CD4-positive, alpha-beta T cell treated with Interferon gamma for 1 hour (primary cell): Measurements from ENCODE around the gene ZNF217.
"Not testable (repeated sequence)": the region's sequence is repeated elsewhere in the genome, so short reads cannot be mapped to it uniquely, and the experiment has no call there.

Source experiments
- DNase-seq: peaks from one replicate; pipeline ENCODE4 v3.0.0-alpha.2; 2020

The ZNF217 gene

DNA sequence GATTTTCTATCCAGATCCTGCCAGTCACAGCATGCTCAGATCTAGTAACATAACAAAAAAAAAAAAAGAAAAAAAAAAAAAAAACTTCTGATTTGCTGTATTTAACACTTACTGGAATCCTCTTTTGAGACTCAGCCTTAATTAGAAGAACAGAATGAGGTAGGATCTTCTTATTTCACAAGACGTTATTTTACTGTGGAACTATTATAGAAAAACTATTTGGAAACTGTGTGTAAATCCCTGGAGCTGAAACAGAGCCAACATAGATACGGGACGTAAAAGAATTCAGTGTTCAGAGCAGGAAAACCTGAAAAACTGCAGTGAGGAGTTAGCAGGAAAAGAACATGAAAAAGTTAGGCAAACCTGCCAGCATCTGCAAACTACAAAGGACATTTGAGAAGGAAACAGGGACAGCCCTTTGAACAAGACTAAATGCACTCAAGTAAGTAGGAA lies 3.4 kb upstream of the ZNF217 start:
- no peak for DNase-seq

DNA sequence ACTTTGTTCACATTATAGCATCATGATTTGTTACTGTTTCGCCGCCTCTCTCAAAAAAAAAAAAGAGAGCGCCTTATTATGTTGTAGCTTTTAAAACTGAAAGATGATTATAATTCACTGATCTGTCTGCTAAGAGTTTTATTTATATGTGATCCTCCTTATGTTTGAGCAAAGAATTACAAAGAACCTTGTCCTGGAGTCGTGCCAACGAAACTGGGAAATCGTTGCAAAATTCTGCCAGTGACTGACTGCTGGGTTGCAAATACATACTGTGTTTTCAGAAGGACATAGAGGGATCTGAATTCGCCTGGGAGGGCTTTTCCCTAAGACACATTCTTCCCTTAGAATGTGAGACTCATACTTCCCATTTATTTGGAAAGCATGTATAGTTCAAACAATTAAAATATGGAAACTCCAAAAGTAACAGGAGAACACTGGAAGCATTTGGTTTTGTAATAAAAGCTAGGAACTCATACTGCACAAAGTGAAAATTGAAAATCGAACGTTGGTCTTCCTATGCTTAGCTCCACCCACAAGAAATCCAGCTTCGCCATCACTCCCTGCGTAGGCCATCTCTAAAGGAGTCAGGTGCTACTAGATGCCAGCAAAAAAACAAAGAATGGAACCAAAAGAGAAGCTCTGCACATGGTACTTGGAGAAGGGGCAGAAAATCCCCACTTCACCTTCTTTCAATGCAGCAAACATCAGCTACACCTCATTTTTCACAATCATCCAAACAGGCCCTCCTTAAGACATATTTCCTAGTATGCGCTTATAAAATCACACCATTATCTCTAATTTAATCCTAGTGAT lies 2.8 kb upstream of the ZNF217 start:
- DNase-seq: not testable (repeated sequence)

DNA sequence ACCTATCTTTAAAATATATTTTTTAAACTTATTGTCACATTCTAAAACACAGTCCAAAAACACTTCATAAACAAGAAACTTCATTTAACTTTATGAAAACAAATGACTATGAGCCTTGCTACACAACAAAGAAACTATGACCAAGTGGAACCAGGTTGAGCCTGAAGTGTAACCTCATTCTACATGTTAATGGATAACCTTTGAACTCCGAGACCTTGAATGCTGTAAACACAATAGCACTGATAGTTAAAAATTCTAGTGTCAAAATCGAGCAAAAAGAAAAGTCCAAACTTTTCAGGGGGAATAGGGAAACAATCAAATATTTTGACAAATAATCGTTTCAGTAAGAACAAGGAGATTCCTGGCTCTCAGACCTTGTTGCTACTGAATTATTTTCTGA lies 2.1 kb upstream of the ZNF217 start:
- not testable (repeated sequence) for DNase-seq

DNA sequence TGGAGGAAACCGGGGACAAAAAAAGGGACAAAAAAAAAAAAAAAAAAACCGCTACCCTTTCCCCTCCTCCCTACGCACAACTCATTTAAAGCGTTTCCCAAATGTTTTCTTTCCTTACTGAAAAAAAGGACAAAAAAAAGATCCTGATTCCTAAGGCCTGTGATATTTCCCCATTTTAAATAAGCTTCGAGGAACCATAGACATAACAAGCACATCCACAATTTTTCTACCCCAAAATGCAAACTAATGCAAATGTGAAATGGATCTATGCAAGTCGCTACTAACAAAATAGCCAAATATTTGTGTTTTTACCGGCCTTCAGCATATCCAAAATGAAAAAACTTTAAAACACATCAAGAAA lies 1.4 kb upstream of the ZNF217 start:
- DNase-seq: no peak

DNA sequence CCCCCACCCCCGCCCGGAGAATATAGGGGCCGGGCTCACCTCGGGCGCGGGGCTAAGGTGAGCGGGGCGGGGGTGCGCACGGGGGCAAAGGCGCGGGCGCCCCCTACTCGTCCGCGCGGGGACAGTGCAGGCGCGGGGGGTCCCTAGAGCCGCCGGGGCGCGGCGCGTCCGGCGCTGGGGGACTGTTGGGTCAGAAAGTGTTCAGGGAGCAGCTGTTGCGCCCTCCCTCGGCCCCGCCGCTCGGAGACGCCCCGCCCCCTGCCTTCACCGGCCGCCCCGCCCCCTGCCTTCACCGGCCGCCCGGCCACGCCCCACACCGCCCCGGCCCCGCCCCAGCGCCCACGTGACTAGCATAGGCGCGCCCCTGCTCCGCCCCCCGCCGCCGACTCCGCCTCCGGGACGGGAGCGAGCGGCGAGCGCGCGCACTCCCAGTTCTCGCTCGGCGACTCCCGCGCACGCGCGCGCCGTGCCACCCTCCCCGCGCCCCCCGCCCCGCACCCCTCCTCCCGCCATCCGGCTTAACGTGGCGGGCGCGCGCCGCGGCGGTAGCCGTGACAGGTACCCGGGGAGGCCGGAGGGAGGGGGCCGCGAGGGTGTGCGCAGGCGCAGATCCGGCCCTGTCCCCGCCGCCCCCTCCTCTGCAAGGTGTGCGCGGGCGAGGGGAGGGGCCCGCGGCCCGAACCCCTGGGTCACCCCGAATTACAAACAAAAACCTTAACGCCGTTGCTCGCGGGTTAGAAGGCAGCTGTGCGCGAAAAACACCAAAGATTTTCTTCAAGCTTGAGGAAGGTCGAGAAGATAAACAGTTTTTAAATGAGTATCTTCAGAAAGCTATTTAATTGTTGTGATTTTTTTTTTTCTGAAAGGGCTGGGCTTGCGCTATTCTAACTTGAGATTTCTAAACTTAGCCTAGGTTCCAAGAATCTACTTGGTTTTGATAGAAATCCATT lies 704 bp upstream of the ZNF217 start:
- DNase-seq: peak; percentile 94

DNA sequence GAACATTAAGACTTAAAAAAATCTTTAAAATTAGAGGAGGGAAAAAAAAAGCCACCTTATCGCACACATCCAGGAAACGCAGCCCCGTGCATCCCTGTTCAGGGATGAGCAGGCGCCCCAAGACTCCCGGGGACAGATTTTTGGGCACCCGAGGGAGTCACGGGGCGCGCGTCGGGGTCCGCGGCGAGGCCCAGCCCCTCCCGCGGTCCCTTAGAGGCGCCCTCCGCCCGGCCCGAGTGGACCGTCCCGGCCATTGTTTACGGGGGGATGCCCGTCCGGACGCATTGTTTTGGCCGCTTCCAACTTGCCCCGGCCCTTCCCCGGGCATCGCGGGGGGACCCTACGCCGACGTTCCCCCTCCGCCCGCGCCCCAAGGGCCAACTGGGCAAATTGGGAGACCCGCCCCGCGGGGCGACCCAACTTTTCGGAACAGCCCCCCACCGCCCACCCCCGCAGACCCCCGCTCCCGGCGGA lies 610 bp downstream of the ZNF217 start:
- DNase-seq: peak; percentile 24

DNA sequence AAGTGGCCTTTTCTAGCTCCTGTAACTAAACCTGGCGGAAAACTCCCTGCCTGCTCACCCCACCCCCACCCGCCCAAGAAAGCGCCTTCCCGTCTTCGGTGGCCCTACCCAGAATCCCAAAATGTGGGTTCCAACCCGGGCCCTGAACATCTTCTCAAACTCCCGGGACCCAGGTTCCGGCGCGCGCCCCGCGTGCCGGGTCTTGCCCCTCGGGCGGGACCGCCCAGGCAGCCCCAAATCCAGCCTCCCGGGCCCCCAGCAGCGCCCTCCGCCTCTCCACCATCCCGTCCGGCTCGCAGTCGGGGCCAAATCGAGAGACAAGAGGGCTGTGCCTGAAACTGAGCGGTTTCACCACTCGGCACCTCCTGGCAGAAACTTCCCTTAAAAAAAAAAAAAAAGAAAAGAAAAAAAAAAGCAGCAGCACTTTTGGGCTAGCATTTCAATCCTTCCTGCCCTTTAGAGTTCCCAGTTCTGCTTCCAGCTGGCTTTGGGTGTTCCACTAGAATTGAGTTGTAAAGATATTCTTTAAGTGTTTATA lies 1.1 kb downstream of the ZNF217 start:
- peak; percentile 69 for DNase-seq

DNA sequence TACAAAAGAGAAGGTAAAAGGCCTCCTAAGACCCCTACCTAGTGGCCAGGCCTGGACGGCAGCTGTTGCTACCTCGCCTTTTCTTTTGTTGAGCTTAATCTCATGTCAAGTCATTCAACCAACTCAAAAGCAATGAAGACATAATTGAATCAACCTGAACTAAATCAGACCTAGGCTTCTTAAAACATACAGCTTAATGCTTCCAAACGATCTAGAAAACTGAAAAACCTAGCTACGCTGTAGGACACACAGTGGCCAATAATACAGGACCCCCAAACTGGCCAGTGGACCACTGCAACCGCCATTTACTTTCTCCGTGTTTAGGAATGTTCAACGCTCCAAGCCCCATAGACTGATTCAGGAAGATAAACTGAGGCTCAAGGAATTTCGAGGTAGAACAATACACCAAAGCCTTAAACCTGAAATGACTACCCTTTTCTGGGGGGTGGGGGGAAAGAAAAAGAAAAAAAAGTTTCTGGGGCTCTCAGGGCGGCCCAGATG lies 1.6 kb downstream of the ZNF217 start:
- DNase-seq: not testable (repeated sequence)

DNA sequence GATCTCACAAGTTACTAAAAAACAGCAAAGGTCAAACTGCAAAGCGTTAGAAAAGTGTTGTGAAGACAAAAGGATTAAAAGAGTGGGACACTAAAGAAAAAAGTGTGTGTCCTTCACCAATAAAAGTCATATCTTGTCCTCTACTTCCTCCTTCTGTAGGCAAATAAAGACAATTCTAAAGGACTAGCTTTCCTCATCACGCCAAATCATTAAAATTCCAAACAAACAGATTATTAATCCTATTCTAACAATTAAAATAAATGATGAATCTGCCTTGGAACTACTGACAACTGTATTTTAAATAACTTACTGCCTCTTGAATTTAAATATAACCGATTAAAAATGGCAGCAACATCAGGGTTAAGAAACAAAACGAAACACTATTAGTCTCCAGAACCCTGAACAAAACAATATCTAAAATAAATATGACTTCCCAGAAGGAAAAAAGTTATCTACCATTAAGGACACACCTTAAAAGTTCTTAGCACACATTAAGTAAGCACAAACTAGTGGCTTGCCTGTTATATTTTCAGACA lies 2.4 kb downstream of the ZNF217 start:
- DNase-seq: not testable (repeated sequence)

DNA sequence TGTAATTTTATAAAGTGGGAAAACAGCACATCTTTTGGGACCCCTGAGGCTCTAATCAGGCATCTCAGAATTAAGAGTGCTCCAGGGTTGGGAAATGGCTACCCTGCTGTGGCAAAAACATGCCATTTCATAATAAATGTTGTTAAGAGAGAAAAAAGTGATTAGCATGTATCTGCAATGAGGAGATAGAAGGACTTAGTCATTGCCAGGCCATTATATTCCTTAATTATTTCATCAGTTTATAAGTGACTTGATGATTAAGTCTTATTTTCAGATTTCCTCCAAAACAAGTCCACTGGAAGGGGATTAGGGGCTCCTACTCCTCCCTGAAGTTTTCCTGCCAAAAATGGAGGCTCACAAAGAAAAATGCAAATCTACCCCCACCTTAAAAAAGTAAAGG lies 3.0 kb downstream of the ZNF217 start:
- DNase-seq: not testable (repeated sequence)

DNA sequence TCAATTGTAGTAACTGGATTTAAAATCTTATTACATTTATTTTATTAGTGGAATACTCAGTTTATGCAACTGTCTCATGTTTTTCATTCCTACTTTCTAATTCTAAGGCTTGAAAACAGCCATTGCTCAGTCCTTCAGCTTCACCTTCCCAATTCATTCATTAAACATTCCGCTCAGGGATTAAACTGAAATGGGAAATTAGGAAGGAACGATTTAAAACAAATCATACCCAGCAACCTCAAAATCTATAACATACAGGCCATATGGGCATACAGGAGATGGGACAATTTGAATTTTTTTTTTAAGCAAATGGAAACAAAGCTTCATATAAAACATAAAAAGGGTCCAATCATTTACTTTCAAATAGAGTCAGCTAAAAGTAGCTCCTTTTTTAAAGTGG lies 3.5 kb downstream of the ZNF217 start:
- not testable (repeated sequence) for DNase-seq

DNA sequence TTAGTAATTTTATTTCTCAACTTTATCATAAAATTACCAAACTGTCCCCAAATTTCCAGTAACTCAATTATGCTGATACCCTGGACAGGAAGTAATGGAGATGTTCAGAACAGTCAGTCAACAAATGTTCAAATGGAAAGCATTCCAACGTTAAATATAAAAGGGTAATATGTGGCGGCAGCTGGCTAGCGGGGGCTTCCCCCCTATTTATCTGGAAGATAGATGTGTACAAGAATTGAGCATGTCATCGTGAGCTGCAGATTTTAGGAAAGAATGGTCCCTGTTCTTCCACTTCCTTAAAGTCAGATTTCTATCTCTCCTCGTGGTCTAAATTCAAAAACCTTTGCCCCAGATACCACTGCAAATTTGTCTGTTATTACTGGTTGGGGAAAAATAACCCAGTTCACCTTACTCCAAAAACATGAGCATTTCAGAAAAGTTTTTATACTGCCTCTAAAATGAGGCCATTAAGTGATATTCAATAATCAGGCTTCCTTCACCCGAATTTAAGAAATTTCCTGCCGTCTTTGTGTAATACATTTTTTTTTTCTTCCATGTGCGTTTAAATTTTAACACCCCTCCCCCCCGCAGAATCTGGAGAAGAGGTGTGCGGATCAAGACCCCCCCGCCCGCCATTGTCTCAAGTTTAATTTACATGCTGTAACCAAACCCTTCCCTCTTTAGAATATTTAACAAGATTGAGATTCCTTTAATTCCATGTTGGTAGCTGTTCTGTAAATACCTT lies 4.1 kb downstream of the ZNF217 start:
- DNase-seq: not testable (repeated sequence)

DNA sequence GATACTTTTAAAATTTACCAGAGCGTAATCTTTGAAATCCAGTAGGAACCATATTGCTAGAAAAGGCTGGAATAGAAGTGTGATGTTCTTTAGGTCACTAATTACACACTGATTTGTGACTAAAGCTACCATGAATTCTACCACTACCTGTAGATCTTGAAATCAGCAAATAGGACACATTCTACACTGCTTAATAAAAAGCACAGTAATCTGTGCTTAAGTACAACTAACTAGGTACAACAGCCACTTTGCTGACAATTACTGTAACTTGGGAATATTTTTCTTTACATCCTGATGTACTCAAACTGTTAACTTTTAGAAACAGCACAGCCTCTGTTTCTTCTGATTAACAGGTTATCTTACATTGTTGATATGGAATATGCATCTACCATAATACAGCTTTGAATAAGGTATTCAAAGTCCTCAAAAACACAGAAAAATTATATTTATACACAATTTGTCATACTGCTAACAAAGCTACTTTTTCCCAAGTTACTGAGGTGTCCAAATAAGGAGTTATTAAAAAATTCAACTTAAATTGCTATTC lies 6.4 kb downstream of the ZNF217 start:
- not testable (repeated sequence) for DNase-seq

DNA sequence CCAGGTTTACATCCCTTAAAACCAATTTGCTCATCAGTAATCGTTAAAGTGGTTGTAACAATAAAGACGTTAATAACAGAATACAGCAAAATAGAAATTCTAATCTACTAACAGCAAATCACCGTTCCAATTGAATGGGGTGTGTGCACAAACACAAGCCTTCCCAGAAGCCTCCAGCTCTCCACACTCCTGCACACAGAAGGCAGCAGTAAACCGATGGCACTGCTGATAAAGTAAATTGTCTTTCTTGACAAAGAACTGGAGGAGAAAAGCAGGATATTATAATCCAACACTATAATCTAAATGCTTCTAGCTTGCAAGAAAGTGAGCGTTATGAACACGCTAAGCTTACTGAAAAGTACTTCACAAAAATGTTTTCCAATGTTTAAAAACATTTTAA lies 7.0 kb downstream of the ZNF217 start:
- DNase-seq: no peak

DNA sequence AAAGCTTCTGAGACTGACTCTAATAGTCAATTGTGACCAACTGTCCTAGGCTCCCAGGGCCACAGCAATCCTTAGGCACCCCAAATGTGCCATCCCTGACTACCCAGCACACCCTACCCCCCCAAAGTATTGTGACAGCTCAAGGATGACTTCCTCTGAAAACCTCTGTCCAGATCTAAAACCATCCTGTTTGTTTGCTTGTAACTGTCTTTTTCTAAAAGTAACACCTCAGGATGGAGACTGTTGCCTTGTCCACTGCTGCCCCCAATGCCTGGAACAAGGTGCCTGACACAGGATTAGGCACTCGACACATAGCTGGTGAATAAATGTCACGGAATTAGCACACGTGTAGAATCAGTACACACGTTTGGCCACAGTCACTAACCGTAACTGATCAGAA lies 7.7 kb downstream of the ZNF217 start:
- not testable (repeated sequence) for DNase-seq

DNA sequence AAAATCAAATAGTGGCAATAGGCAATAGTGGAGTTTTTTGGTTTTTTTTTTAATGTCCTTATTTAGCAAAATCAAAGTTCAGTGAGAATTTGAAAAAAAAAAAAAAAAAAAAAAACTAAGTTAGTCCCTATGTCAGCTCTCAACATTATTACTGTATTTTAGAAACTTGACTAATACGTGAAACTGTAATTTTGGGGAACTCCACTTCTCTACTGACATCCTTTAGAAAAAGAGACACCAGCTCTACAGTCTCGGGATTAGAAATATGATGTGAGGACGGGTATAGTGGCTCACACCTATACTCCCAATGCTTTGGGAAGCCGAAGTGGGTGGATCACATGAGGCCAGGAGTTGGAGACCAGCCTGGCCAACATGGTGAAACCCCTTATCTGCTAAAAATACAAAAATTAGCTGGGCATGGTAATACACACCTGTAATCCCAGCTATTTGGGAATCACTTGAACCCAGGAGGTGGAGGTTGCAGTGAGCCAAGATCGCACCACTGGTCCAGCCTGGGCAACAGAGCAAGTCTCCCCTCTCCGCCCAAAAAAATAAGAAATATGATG lies 8.6 kb downstream of the ZNF217 start:
- not testable (repeated sequence) for DNase-seq

DNA sequence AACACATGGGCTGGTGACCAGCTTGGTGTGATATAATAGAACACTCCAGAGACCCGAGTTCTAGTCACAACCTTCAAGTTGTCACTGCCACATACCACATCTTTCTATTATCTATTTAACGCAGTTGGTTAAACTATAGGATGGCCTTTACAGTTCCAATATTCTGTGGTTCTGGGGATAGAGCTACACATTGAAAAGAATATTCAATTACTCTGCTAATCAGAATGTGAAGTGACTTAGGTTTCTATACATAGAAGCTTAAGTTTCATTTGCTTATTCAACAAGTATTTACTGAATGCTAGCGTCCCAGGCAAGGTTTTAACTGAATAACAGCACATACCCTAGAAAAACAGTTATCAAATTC lies 9.1 kb downstream of the ZNF217 start:
- not testable (repeated sequence) for DNase-seq

DNA sequence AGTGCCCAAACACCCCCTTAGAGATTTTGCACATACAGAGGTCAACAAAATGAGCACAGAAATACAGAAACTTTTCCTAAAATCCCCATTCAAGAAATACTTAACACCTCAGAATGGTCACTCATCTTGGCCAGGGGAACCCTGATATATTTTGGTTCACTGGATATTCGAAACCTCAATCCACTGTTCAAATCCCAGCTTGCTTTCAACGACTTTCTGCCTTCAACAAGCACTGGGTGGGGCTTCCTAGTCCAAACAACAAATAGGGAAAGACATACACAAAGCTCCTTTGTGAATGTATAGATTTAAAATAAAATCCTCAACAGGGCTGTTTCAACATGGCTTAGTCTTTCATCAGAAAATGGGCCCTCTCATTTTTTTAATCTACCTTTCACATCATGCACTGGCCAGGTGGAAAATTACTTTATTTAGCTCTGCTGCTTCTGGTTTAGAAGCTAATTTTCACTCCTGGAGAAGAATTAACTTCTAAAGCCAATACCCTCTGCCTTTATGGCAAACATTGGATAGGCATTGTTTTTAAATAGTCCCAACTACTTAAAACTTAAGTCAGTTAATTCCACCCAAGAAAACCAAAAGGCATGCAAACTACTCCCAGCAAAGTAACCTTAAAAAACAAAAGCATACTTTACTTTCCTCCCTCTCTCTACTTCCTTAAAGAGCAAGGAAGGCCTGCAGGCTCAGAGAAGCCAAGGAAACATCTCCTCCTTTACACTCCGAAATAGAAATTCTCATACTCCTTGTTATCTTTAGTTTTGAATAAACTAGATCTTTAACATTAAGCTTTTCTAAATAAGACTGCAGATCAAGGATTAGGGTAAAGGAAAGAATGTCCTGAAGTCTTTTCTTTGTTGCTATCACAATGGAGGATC lies 9.7 kb downstream of the ZNF217 start:
- not testable (repeated sequence) for DNase-seq

DNA sequence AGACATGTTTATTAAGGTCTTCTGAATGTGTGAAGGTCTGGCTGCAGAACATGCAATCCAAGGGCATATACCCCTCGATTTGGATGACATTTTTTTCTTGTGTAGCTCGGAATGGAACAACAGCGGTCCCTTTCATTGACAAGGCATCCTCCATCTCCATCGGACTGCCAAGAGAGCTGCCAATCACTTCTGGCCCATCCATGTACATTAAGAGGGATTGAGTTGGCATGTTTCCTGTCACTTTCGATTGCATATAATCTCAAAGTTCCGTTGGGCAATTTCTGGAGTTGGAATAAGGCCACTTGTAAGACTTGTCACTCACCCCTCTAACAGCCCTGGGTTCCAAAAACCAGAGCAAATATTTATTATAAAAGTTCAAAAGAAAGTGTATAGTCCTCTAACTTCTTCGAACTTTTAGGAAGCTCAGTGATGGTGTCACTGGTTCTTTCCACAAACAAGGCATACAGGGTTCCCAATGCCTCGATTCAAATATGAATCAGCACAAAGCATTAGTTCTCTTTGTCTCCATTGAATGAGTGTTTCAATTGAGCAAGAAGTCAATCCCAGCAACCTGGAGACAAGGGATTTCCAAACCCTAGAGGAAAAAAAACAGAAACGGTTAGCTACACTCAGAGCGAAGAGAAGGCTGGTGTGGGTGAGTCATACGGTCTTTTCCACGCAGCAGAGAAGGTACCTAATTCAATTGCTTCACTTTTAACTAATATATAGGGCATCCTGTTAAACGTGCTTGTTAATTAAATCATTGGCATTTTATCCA lies 10.9 kb downstream of the ZNF217 start:
- peak; percentile 54 for DNase-seq

DNA sequence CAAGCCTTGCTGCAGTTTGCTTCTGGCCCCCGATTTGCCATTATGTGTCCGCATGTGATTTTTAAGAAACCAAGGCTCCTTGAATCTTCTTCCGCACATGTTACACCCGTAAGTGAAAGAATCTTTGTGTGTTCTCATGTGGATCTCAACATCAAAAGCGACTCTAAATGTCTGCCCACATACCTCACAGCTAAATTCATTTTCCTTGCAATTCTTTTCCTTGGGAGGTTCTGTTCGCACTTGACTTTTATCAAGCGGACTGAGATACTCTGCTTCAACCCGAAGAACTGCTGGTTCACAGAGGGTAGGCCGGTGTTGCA lies 11.4 kb downstream of the ZNF217 start:
- no peak for DNase-seq
